K562 (cell line): ENCODE results near the gene SIGLEC15. TPM values are rescaled to one million over a fixed set of nuclear protein-coding genes. Genes with fewer than 3 reads are reported as not detected.

ENCODE experiments used
- ATAC-seq: fragments of 200-7000 bp; cut with Tn5 transposase; 3 replicates; pipeline ENCODE4 v1.9.1; 2020; ENCODE audit warnings: moderate library complexity
- BruUV-seq: library from RNA; stranded (reverse); fragments of 400-500 nt; replicated peaks from 2 replicates; lab custom pipeline; 2021; lab: Mats Ljungman, UMichigan
- CTCF ChIA-PET: fragments of 300-600 bp; formaldehyde crosslinking; extraction: SDS; loops from one replicate; lab custom pipeline; 2021; ENCODE audit warnings: low intra/inter-chr PET ratio; lab: Yijun Ruan, JAX
- POLR2A ChIA-PET: fragments of 300-600, 350-650 bp; sonication (Branson Sonifier 250); formaldehyde crosslinking; extraction: SDS; loops from one replicate; lab custom pipeline; 2021; ENCODE audit warnings: antibody characterized with exemption, inconsistent platforms; lab: Yijun Ruan, JAX
- DNase-seq, 4 experiments: peaks; one replicate each; pipeline versions ENCODE4 v3.0.0 to v3.0.0-alpha.2; 2011 to 2018; ENCODE audit warnings: low spot score in 3 of 4, mixed read lengths in 3 of 4; ENCODE audit errors: extremely low read depth in 1 of 4
- FAIRE-seq: peaks from 2 replicates; lab custom pipeline; 2011; peaks lifted over from hg19 to GRCh38; lab: Jason Lieb, UNC
- H2AFZ ChIP-seq: 2 replicates; pipeline ENCODE4 v1.6.0; 2011; ENCODE audit warnings: low read depth, low read length, control low read depth, inconsistent platforms
- H3K27ac ChIP-seq: fragments of 200-600 bp; 3 replicates; pipeline ENCODE4 v1.8.0; 2011; ENCODE audit warnings: low read depth, mild to moderate bottlenecking, control low read depth, inconsistent platforms, low read length, moderate library complexity, mixed read lengths; ENCODE audit errors: extremely low read depth
- H3K27me3 ChIP-seq, 2 experiments: fragments of 300-600 bp in 1 of 2; 2 replicates in 1 of 2; 3 replicates in 1 of 2; pipeline versions ENCODE4 v1.6.0 to v1.8.0; 2011; ENCODE audit warnings: inconsistent platforms in 2 of 2, low read length in 2 of 2, mild to moderate bottlenecking in 1 of 2, mixed read lengths in 1 of 2, moderate library complexity in 1 of 2; ENCODE audit not compliant: control insufficient read depth in 2 of 2, insufficient read depth in 2 of 2
- H3K36me3 ChIP-seq: fragments of 300-600 bp; 3 replicates; pipeline ENCODE4 v1.8.0; 2011; ENCODE audit warnings: mild to moderate bottlenecking, low read length, inconsistent platforms; ENCODE audit not compliant: control insufficient read depth, insufficient read depth
- H3K4me1 ChIP-seq, 2 experiments: fragments of 200-600 bp in 1 of 2; replicated peaks in 1 of 2; 2 replicates in 1 of 2; 3 replicates in 1 of 2; pipeline versions ENCODE4 v1.5.1 to v1.8.0; 2011; ENCODE audit warnings: inconsistent platforms in 2 of 2, low read length in 2 of 2, mild to moderate bottlenecking in 1 of 2, mixed read lengths in 1 of 2, moderate library complexity in 1 of 2; ENCODE audit not compliant: control insufficient read depth in 2 of 2, insufficient read depth in 2 of 2
- H3K4me2 ChIP-seq: 2 replicates; pipeline ENCODE4 v1.6.1; 2011; ENCODE audit warnings: low read length, control low read depth, inconsistent platforms, mixed read lengths; ENCODE audit not compliant: insufficient read depth
- H3K4me3 ChIP-seq: fragments of 200-600 bp; sonication (generic), shearing (Covaris generic); 2 replicates; pipeline ENCODE4 v1.5.1; 2016; ENCODE audit warnings: control low read depth, inconsistent platforms
- H3K79me2 ChIP-seq: fragments of 200-600 bp; 3 replicates; pipeline ENCODE4 v1.8.0; 2011; ENCODE audit warnings: low read length, inconsistent platforms; ENCODE audit not compliant: control insufficient read depth, insufficient read depth
- H3K9ac ChIP-seq, 2 experiments: 2 replicates each; pipeline versions ENCODE4 v1.6.0 to v1.6.1; 2011; ENCODE audit warnings: low read depth in 2 of 2, low read length in 2 of 2, control low read depth in 1 of 2, inconsistent platforms in 1 of 2, mild to moderate bottlenecking in 1 of 2, mixed read lengths in 1 of 2; ENCODE audit not compliant: insufficient read depth in 1 of 2
- H3K9me1 ChIP-seq: one replicate; pipeline ENCODE4 v1.6.0; 2011; ENCODE audit warnings: inconsistent platforms, mild to moderate bottlenecking, low read length, moderate library complexity; ENCODE audit not compliant: control insufficient read depth, insufficient read depth
- H3K9me3 ChIP-seq: replicated peaks from 2 replicates; pipeline ENCODE4 v1.5.1; 2011; ENCODE audit warnings: low read depth, low read length, inconsistent platforms; ENCODE audit not compliant: control insufficient read depth, insufficient read depth
- H4K20me1 ChIP-seq: replicated peaks from 2 replicates; pipeline ENCODE4 v1.6.1; 2011; ENCODE audit warnings: low read length, inconsistent platforms, mixed read lengths; ENCODE audit not compliant: control insufficient read depth, insufficient read depth
- ARNT ChIP-seq, 2 experiments: fragments of 450-650 bp; IDR thresholded peaks; 2 replicates each; pipeline ENCODE4 v1.6.1; 2016; ENCODE audit warnings: mild to moderate bottlenecking in 1 of 2
- C11orf30 ChIP-seq: fragments of 450-650 bp; IDR thresholded peaks from 2 replicates; pipeline ENCODE4 v1.6.1; 2016; ENCODE audit warnings: low read depth, mild to moderate bottlenecking
- CHAMP1 ChIP-seq: fragments of 450-650 bp; IDR thresholded peaks from 2 replicates; pipeline ENCODE4 v1.6.1; 2016; ENCODE audit warnings: mild to moderate bottlenecking
- MEF2D ChIP-seq: conservative IDR thresholded peaks from 2 replicates; pipeline ENCODE4 v1.6.1; 2016; ENCODE audit warnings: low read depth, missing genetic modification characterization, missing compliant biosample characterization
- NEUROD1 ChIP-seq: fragments of 150-350 bp; IDR thresholded peaks from 2 replicates; pipeline ENCODE4 v1.6.1; 2014; ENCODE audit warnings: borderline replicate concordance, low read length, low read depth; ENCODE audit not compliant: partially characterized antibody
- POLR2B ChIP-seq: fragments of 450-650 bp; IDR thresholded peaks from 2 replicates; pipeline ENCODE4 v1.6.1; 2018; ENCODE audit warnings: low read depth; ENCODE audit not compliant: partially characterized antibody
- RAD51 ChIP-seq: fragments of 450-650 bp; IDR thresholded peaks from 2 replicates; pipeline ENCODE4 v1.7.1; 2016; ENCODE audit warnings: low read depth, mild to moderate bottlenecking, borderline replicate concordance
- RERE ChIP-seq: sonication (generic); formaldehyde crosslinking; IDR thresholded peaks from 2 replicates; pipeline ENCODE4 v1.8.0; 2023; ENCODE audit warnings: missing genetic modification reagents, mild to moderate bottlenecking, borderline replicate concordance
- RHOXF2B ChIP-seq: fragments of 250-450 bp; sonication (Bioruptor Pico); conservative IDR thresholded peaks from 2 replicates; pipeline ENCODE4 v1.5.1; 2021
- TGIF2 ChIP-seq: sonication (generic); formaldehyde crosslinking; IDR thresholded peaks from 2 replicates; pipeline ENCODE4 v1.8.1; 2022; ENCODE audit warnings: mild to moderate bottlenecking, missing genetic modification reagents, moderate library complexity
- ZKSCAN1 ChIP-seq: fragments of 150-350 bp; IDR thresholded peaks from 2 replicates; pipeline ENCODE4 v1.6.1; 2016; ENCODE audit warnings: low read depth, low read length
- ZNF253 ChIP-seq: fragments of 250-450 bp; sonication (Bioruptor Pico); conservative IDR thresholded peaks from 2 replicates; pipeline ENCODE4 v1.6.1; 2021; ENCODE audit warnings: mild to moderate bottlenecking
- ZNF639 ChIP-seq, 2 experiments: fragments of 200-800 bp in 1 of 2; sonication (Bioruptor generic) in 1 of 2; sonication (generic) in 1 of 2; formaldehyde crosslinking in 1 of 2; IDR thresholded peaks in 1 of 2; conservative IDR thresholded peaks in 1 of 2; 2 replicates each; pipeline versions ENCODE4 v1.5.0 to v1.6.1; 2016 to 2020; ENCODE audit warnings: missing compliant biosample characterization in 1 of 2, missing genetic modification characterization in 1 of 2, missing genetic modification reagents in 1 of 2
- ZSCAN32 ChIP-seq: fragments of 450-650 bp; formaldehyde crosslinking; IDR thresholded peaks from 2 replicates; pipeline ENCODE4 v1.4.0; 2020; ENCODE audit warnings: mild to moderate bottlenecking, moderate library complexity
- WGBS: fragments of 100-300 bp; shearing (Covaris generic); methylation state at CpG from one replicate; pipeline ENCODE4 v1.1.6; 2016; ENCODE audit warnings: low coverage, mixed read lengths; ENCODE audit not compliant: insufficient coverage; ENCODE audit errors: missing lambda C conversion rate; 5-methylcytosine and 5-hydroxymethylcytosine counted together
- in situ Hi-C: fragments of 300-500 bp; cut with MboI; formaldehyde crosslinking; loops from 4 replicates; pipeline ENCODE4 v1.15.0; 2018; ENCODE audit warnings: inconsistent platforms, mixed read lengths
- intact Hi-C: fragments of 100-400 bp; cut with micrococcal nuclease; formaldehyde crosslinking; loops from 2 replicates; pipeline ENCODE4 v1.14.2; 2022
- polyA plus RNA-seq, 8 experiments: library from polyadenylated mRNA; depleted of rRNA in 4 of 8; stranded (reverse) in 5 of 8; unstranded in 3 of 8; fragments of >200 nt; fragmentation: Nextera tagmentation in 2 of 8; fragmentation: Illumina TruSeq in 1 of 8; extraction: Ambion mirVana in 2 of 8; extraction: Trizol in 1 of 8; gene quantifications; 2 replicates each; pipeline versions ENCODE4 v1.2.1 to v1.2.3, GENCODE V29; 2011 to 2014; ENCODE audit warnings: inconsistent platforms in 1 of 8, missing spikeins in 1 of 8
- total RNA-seq, 7 experiments: library from RNA; depleted of rRNA in 6 of 7; stranded (reverse); fragments of >200 nt in 6 of 7; fragmentation: Illumina TruSeq in 2 of 7; extraction: Trizol in 2 of 7; gene quantifications; 2 replicates each; pipeline versions ENCODE4 v1.2.1 to v1.2.3, GENCODE V29; 2011 to 2021; ENCODE audit warnings: low replicate concordance in 1 of 7

SIGLEC15 gene
- total and polyA plus RNA-seq, 9 of the 15 experiments (the other 6 are each of a cell fraction or from before 2014, with no cell fraction given) = not detected

- BruUV-seq = no TSS peak
- Histone ChIP-seq H2AFZ (no peak overlapping the region), H3K4me3 (no peak overlapping the region), H3K36me3 (peaks cover 44% of the 10 kb centered on the region), H3K27me3 (no peaks in the 10 kb centered on the region), H3K27ac (no peak overlapping the region), H3K4me1 (no peaks in the 10 kb centered on the region), H3K9me3 (no peaks in the 10 kb centered on the region), H4K20me1 (no peaks in the 10 kb centered on the region), H3K9me1 (no peaks in the 10 kb centered on the region), H3K4me2 (no peak overlapping the region), H3K9ac (no peak overlapping the region), H3K79me2 (no peaks in the 10 kb centered on the region)
- no peak for DNase-seq
- ChIA-PET POLR2A (interaction anchor here (0.7 kb wide), 1 partner anchor 29 kb away, joined by 3 read pairs; no protein-coding TSS in a partner anchor), CTCF (no interaction called here)
- in situ Hi-C loops (no loop called here), intact Hi-C loops (no loop called here)
- 90% methylated on average over 7 of the region's 7 CpGs for WGBS
- no peak for FAIRE-seq
- ATAC-seq = no peak
- no peak for TF ChIP-seq RAD51
- TF ChIP-seq C11orf30 = no peak
- TF ChIP-seq POLR2B = no peak
- TF ChIP-seq RERE (CRISPR knock-in tag) = no peak
- TF ChIP-seq ARNT (IDR thresholded peaks at IDR 0.05) = no peak
- TF ChIP-seq ZNF253 (CRISPR knock-in tag) = no peak
- TF ChIP-seq NEUROD1 = no peak
- TF ChIP-seq ZNF639 (CRISPR knock-in tag; conservative IDR thresholded peaks at IDR 0.05 in 1 of 2, IDR thresholded peaks at IDR 0.05 in 1 of 2) = no peak
- TF ChIP-seq CHAMP1 = no peak
- TF ChIP-seq RHOXF2B (CRISPR knock-in tag) = no peak
- no peak for TF ChIP-seq ZSCAN32
- no peak for TF ChIP-seq ZKSCAN1
- no peak for TF ChIP-seq MEF2D
- no peak for TF ChIP-seq TGIF2 (CRISPR knock-in tag)
Observed at GRCh38 chr18:45870419-45870818, 44.9 kb downstream of the SIGLEC15 start.
